CD4-positive, alpha-beta T cell treated with Interleukin-17A for 4 hours (primary cell): ENCODE data around the gene SPTBN2.

ENCODE experiments used
- DNase-seq: peaks from one replicate; pipeline ENCODE4 v3.0.0-alpha.2; 2020; ENCODE audit warnings: mixed read lengths

The SPTBN2 gene

GRCh38 chr11:66637557-66638176, 91.3 kb downstream of the SPTBN2 start:
- DNase-seq = no peak

DNA sequence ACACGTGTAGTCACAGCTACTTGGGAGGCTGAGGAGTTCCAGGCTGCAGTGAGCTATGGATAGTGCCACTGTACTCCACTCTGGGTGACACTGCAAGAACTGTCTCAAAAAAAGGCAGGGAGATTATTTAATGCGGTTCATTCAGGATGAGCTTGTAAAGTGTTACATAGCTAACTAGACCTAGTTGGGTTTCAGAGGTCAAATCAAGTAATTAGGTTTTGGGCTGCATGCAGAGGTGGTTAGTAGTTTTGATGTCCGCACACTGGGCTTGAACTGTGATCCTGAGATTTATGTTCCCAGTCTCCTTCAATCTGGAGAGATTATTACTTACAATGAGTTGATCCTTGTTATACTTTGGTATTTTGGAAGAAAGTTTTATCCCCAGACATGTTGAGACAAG, 92.6 kb downstream of the SPTBN2 start:
- DNase-seq = no peak
